ENCODE data around the gene KCTD5.
"Not testable (repeated sequence)": the region's sequence is repeated elsewhere in the genome, so short reads cannot be mapped to it uniquely, and the experiment has no call there.

The KCTD5 gene

GRCh38 chr16:2682209-2683021 is at the start of gene KCTD5:
KCTD5 (plus strand) TSS chr16:2682523; CDS start chr16:2682549, 26 bp downstream.
- DNase-seq, result peak; percentile 99

GRCh38 chr16:2639071-2639721 is 43.1 kb upstream of the KCTD5 start:
- not testable (repeated sequence) for DNase-seq

- not testable (repeated sequence) for DNase-seq
These were observed 42.6 kb upstream of the KCTD5 start for GRCh38 chr16:2639722-2640072.

GRCh38 chr16:2642561-2642960 is 39.8 kb upstream of the KCTD5 start:
- DNase-seq, result not testable (repeated sequence)

- DNase-seq, result not testable (repeated sequence)
These were observed 37.4 kb upstream of the KCTD5 start for GRCh38 chr16:2644754-2645453.

GRCh38 chr16:2651268-2651871 is 31.0 kb upstream of the KCTD5 start:
- not testable (repeated sequence) for DNase-seq

GRCh38 chr16:2653915-2654314 is 28.4 kb upstream of the KCTD5 start:
- DNase-seq, result not testable (repeated sequence)

GRCh38 chr16:2654949-2655348 is 27.4 kb upstream of the KCTD5 start:
- not testable (repeated sequence) for DNase-seq

GRCh38 chr16:2656985-2657384 is 25.3 kb upstream of the KCTD5 start:
- DNase-seq, result no peak

- DNase-seq, result not testable (repeated sequence)
These were observed 24.5 kb upstream of the KCTD5 start for GRCh38 chr16:2657803-2658202.

GRCh38 chr16:2659560-2659959 is 22.8 kb upstream of the KCTD5 start:
- not testable (repeated sequence) for DNase-seq

GRCh38 chr16:2660014-2660662 is 22.2 kb upstream of the KCTD5 start:
- DNase-seq, result not testable (repeated sequence)

- DNase-seq, result not testable (repeated sequence)
These were observed 21.5 kb upstream of the KCTD5 start for GRCh38 chr16:2660755-2661373.

- peak; percentile 61 for DNase-seq
These were observed 18.5 kb upstream of the KCTD5 start for GRCh38 chr16:2663553-2664546.

- no peak for DNase-seq
These were observed 17.7 kb upstream of the KCTD5 start for GRCh38 chr16:2664574-2664982.

GRCh38 chr16:2666671-2667070 is 15.7 kb upstream of the KCTD5 start:
- DNase-seq, result not testable (repeated sequence)

GRCh38 chr16:2669587-2669986 is 12.7 kb upstream of the KCTD5 start:
- not testable (repeated sequence) for DNase-seq

GRCh38 chr16:2670017-2670416 is 12.3 kb upstream of the KCTD5 start:
- peak; percentile 60 for DNase-seq

GRCh38 chr16:2671193-2671592 is 11.1 kb upstream of the KCTD5 start:
- DNase-seq, result not testable (repeated sequence)

GRCh38 chr16:2671741-2672140 is 10.6 kb upstream of the KCTD5 start:
- DNase-seq, result no peak
